Effector memory CD4-positive, alpha-beta T cell (primary cell): Measurements from ENCODE around the gene ASB2.

Source experiments
- DNase-seq, 3 donors: peaks; one replicate each; pipeline ENCODE4 v3.0.0-alpha.2; 2020
- H3K27ac ChIP-seq: 2 replicates; pipeline ENCODE4 v1.7.0; 2013; ENCODE audit warnings: mild to moderate bottlenecking, low read length, moderate library complexity; ENCODE audit not compliant: insufficient read depth, poor library complexity, severe bottlenecking
- H3K27me3 ChIP-seq: replicated peaks from 2 replicates; pipeline ENCODE4 v1.7.0; 2013; ENCODE audit warnings: mild to moderate bottlenecking, low read length; ENCODE audit not compliant: insufficient read depth, control insufficient read depth, poor library complexity, severe bottlenecking
- H3K36me3 ChIP-seq: 2 replicates; pipeline ENCODE4 v1.7.0; 2013; ENCODE audit warnings: mild to moderate bottlenecking, low read length, moderate library complexity; ENCODE audit not compliant: control insufficient read depth, insufficient read depth
- H3K4me1 ChIP-seq: 2 replicates; pipeline ENCODE4 v1.7.0; 2013; ENCODE audit warnings: low read length, mild to moderate bottlenecking; ENCODE audit not compliant: control insufficient read depth, insufficient read depth, poor library complexity, severe bottlenecking
- H3K4me3 ChIP-seq: 2 replicates; pipeline ENCODE4 v1.7.0; 2013; ENCODE audit warnings: low read length, low read depth, mild to moderate bottlenecking; ENCODE audit not compliant: insufficient read depth, poor library complexity, severe bottlenecking
- H3K9me3 ChIP-seq: 2 replicates; pipeline ENCODE4 v1.7.0; 2013; ENCODE audit warnings: mild to moderate bottlenecking, low read length, moderate library complexity; ENCODE audit not compliant: control insufficient read depth

ASB2 gene

DNA sequence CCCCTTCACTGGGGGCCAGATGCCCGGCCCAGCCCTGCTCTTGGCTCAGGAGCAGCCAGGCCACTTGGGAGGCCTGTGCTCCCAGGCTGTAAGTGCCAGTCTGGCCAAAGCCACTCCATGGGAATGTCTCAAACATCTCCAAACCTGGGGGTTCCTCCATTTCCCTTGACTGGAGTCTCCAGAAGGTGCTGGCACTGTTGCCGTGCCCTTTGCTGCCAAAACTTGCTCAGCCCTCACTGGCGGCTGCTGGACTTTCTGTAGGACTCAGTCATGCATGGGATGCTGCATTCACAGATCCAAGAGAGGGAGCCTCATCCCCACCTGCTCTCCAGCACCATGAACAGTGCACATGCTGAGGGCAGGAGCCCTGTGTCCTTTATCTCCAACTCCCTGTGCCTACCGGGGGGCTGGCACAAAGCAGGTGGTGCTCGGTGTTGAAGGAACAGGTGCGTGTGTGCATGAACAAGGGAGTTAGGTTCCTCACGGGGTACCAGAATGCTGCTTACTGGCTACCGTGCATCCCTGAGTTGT is 40.1 kb upstream of the ASB2 start:
- Histone ChIP-seq H3K4me3 (no peak overlapping the region), H3K36me3 (no peaks in the 10 kb centered on the region), H3K27me3 (no peaks in the 10 kb centered on the region), H3K4me1 (peaks cover 8% of the 10 kb centered on the region), H3K27ac (no peak overlapping the region), H3K9me3 (no peaks in the 10 kb centered on the region)
- DNase-seq, result no peak

DNA sequence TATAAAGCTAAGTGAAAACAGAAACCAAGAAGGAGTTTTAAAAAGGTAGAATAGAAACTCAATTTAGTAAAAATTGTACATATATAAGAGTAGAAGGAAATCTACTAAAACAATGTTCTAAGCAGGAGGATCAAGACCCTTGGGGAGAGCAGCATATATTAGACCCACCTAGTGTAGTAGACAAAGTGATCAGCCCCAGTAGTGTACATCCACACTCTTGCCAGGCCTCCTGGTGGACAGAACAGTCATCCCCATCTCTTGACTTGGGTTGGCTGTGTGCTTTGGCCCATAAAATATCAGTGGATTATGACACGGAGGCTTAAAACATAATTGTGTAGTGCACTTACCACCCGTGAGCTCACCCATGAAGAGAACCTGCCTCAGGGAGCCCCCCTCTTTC is 38.9 kb upstream of the ASB2 start:
- H3K4me1 ChIP-seq, result peaks cover 16% of the 10 kb centered on the region
- no peaks in the 10 kb centered on the region for H3K9me3 ChIP-seq
- no peaks in the 10 kb centered on the region for H3K27me3 ChIP-seq
- H3K36me3 ChIP-seq, result no peaks in the 10 kb centered on the region
- H3K4me3 ChIP-seq, result no peak overlapping the region
- DNase-seq, result no peak
- H3K27ac ChIP-seq, result no peak overlapping the region

DNA sequence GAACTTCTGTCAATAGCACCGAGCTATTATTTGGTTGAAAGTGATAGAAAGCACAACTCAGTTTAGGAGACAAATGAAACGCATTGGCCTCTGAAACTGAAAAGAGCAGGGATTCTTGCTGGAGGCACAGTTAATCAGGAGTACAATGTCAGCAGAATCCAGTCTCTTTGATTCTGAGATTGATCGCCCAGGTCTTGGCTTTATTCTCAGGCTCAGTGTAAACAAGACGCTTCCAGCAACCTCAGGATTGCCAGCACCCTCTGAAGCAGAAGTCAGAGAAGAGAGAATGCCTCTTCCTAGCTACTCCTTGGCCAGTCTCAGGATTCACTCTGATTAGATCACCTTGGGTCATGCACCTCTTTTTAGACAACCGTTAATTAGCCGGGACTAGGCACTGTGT is 38.0 kb upstream of the ASB2 start:
- no peak overlapping the region for H3K27ac ChIP-seq

DNA sequence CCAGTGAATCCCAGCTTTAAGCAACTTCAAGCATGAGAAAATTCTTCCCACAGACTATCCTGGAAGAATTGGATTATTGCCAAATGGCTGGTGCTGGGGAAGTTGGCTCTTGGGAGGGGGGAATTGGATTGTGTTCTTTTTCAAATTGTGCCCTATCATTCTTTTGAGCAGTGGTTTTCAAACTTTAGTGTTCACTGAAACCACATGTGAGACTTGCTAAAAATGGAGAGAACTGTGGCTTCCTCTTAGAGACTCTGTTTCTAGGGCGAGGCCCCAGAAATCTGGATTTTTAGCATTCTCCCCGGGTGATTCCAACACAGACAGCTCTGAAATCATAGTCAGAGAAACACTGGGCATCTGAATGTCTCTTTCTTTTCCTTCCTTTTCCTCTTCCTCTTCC is 35.4 kb upstream of the ASB2 start:
- Histone ChIP-seq H3K4me3 (no peak overlapping the region), H3K4me1 (peaks cover 30% of the 10 kb centered on the region), H3K27ac (no peak overlapping the region), H3K9me3 (no peaks in the 10 kb centered on the region), H3K27me3 (no peaks in the 10 kb centered on the region), H3K36me3 (no peaks in the 10 kb centered on the region)
- no peak for DNase-seq

More for the DNA sequence above, 38.0 kb upstream of the ASB2 start:
- peaks cover 19% of the 10 kb centered on the region for H3K4me1 ChIP-seq
- H3K9me3 ChIP-seq, result no peaks in the 10 kb centered on the region
- H3K36me3 ChIP-seq, result no peaks in the 10 kb centered on the region
- no peaks in the 10 kb centered on the region for H3K27me3 ChIP-seq
- H3K4me3 ChIP-seq, result no peak overlapping the region
- DNase-seq, result no peak

DNA sequence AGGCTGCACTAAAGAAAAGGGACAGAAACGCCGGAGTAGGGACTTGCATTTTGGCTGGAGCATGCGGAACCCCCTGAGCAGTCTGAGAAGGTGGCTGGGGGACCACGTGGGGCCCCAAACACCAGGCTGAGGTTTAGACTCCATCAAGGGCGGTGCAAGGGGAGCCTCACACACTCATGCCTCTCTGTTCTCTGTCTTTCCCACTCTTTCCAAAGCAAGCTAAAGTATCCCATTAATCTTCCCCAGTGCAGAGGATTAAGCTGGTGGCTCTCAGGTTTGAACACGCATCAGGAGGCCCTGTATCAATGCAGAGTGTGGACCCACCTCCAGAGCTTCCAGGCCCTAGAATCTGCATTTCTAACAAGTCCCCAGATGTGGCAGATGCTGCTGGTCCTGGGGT is 34.3 kb upstream of the ASB2 start:
- Histone ChIP-seq H3K4me1 (peaks cover 30% of the 10 kb centered on the region), H3K36me3 (no peaks in the 10 kb centered on the region), H3K9me3 (no peaks in the 10 kb centered on the region), H3K4me3 (no peak overlapping the region), H3K27ac (no peak overlapping the region), H3K27me3 (no peaks in the 10 kb centered on the region)
- no peak for DNase-seq

DNA sequence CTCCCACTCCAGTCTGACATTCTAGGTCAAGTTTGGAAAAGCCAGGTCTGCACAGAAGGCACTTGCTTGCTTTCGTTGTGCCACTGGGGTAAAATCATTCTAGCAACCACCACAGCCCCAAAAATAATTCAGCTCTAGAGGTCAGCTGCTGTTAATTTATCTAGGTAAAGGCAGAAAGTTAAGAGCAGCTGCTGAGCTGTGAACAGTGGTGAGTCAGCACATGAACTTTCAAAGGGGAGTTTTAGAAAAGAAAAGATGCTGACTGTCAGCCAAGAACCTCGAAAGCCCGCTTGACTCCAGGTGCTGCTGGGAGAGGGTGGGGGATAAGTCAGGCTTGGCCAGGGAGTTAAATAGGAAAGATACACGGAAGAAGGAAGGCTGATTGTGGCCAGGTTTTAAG is 33.4 kb upstream of the ASB2 start:
- H3K36me3 ChIP-seq, result no peaks in the 10 kb centered on the region
- no peaks in the 10 kb centered on the region for H3K27me3 ChIP-seq
- H3K9me3 ChIP-seq, result no peaks in the 10 kb centered on the region
- no peak overlapping the region for H3K4me3 ChIP-seq
- no peak overlapping the region for H3K27ac ChIP-seq
- DNase-seq, result no peak
- peaks cover 30% of the 10 kb centered on the region for H3K4me1 ChIP-seq

DNA sequence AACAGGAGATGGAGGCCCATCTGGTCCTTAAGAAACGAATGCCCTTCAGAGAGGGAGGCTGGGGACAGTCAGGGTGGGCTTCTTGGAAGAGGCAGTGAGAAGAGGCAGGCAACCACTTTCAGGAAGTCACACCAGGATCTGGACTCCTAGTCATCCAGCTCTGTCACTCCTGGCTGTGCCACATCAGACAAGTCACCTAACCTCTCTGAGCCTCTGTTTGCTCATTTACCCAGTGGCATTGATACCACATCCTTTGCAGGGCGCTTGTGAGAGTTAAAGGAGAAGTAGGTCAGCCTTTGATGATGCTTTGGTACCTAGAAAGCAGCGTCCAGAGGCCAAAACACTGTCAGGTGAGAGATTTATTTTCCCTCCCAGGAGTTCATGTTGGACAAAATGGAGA is 31.9 kb upstream of the ASB2 start:
- H3K4me1 ChIP-seq, result peaks cover 30% of the 10 kb centered on the region
- H3K36me3 ChIP-seq, result no peaks in the 10 kb centered on the region
- H3K4me3 ChIP-seq, result no peak overlapping the region
- no peak for DNase-seq
- no peaks in the 10 kb centered on the region for H3K27me3 ChIP-seq
- H3K9me3 ChIP-seq, result no peaks in the 10 kb centered on the region
- no peak overlapping the region for H3K27ac ChIP-seq

DNA sequence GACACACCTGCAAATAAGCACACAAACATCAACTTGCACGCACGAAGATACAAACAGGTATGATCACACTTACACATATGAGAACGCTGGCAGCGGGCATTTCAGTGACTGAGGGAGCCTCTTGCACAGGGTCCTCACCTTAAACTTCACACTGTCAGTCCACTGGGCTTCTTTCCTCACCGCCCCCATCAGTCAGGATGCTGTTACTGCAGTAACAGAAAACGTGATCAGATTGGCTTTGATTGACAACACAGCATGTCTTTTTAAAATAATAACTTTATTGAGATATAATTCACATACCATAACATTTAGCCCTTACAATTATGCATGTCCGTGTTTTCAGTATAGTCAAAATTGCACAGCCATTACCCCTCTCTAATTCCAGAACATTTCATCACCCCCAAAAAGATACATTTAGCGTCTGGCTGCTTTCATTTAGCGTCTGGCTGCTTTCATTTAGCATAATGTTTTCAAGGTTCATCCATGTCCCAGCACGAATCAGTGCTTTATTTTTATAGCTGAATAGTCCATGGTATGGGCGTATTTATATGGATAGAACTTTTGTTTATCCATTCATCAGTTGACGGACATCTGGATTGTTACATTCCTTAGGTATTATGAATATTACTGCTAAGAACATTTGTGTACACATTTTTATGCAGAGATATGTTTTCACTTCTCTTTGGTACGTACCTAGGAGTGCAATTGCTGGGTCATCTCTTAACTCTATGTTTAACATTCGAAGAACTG is 29.1 kb upstream of the ASB2 start:
- H3K27me3 ChIP-seq, result no peaks in the 10 kb centered on the region
- no peak for DNase-seq

DNA sequence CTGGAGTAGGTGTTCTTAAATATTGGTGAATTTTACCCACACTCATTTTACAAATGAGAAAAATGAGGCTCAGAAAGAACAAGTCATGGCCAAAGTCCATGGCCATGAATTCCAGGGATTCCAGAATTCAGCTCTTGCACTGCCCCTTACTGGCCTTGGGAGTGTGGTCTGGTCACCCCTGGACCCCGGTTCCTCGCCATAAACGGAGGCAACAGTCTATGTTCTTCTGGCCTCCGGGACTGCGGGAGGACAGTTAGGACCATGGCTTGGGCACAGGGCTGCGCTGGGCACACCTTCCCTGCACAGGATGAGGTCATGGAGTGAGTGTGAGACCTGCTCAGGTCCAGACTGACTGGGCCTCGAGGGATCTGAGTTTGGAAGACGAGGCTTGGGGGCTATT is 27.6 kb upstream of the ASB2 start:
- Histone ChIP-seq H3K27ac (no peak overlapping the region), H3K36me3 (no peaks in the 10 kb centered on the region), H3K4me1 (peaks cover 11% of the 10 kb centered on the region), H3K4me3 (no peak overlapping the region), H3K27me3 (no peaks in the 10 kb centered on the region), H3K9me3 (no peaks in the 10 kb centered on the region)
- DNase-seq, result no peak

More for the DNA sequence above, 29.1 kb upstream of the ASB2 start:
- Histone ChIP-seq H3K27ac (no peak overlapping the region), H3K4me1 (peaks cover 13% of the 10 kb centered on the region), H3K9me3 (no peaks in the 10 kb centered on the region), H3K4me3 (no peak overlapping the region), H3K36me3 (no peaks in the 10 kb centered on the region)

DNA sequence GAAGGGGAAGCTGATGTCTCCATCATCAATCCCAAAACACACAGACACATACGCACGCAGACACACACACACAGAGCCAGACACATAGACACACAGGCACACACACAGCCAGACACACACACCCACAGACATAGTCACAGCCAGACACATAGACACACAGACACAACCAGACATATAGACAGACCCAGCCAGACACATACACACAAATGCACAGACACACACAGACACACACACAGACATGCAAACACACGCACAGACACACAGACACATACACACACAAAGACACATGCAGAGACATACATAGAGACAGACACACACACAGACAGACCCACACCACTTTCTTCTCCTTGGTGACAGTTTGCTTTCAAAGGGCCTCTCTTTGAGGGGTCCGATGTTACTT is 27.0 kb upstream of the ASB2 start:
- H3K4me1 ChIP-seq, result peaks cover 5% of the 10 kb centered on the region
- H3K27ac ChIP-seq, result no peak overlapping the region
- no peaks in the 10 kb centered on the region for H3K36me3 ChIP-seq
- no peaks in the 10 kb centered on the region for H3K27me3 ChIP-seq
- no peaks in the 10 kb centered on the region for H3K9me3 ChIP-seq
- DNase-seq, result no peak
- no peak overlapping the region for H3K4me3 ChIP-seq
